Right lobe of liver (tissue), 6 donors: ENCODE data around the gene LMX1B. TPM values are rescaled to one million over a fixed set of nuclear protein-coding genes. Genes with fewer than 3 reads are reported as not detected.

ENCODE experiments used
- ATAC-seq, 4 donors: fragments of 200-7000 bp; cut with Tn5 transposase; one replicate each; pipeline ENCODE4 v1.9.1; 2020; ENCODE audit warnings: mild to moderate bottlenecking in 4 of 4, moderate library complexity in 4 of 4
- DNase-seq, 3 donors: peaks; one replicate each; pipeline ENCODE4 v3.0.0-alpha.2; 2020
- H3K27ac ChIP-seq, 3 donors: fragments of 200-600 bp; one replicate each; pipeline ENCODE4 v1.8.0; 2022
- H3K27me3 ChIP-seq, 2 donors: fragments of 200-600 bp; one replicate each; pipeline ENCODE4 v1.8.0; 2022
- H3K36me3 ChIP-seq, 4 donors: fragments of 200-600 bp; sonication (generic) in 1 of 4; one replicate each; pipeline versions ENCODE4 v1.5.1 to v1.8.0; 2017 to 2022; ENCODE audit warnings: control low read depth in 1 of 4
- H3K4me1 ChIP-seq, 4 donors: fragments of 200-600 bp; sonication (generic) in 1 of 4; one replicate each; pipeline versions ENCODE4 v1.5.1 to v1.8.0; 2017 to 2022; ENCODE audit warnings: control low read depth in 1 of 4
- H3K4me3 ChIP-seq, 3 donors: fragments of 200-600 bp; one replicate each; pipeline ENCODE4 v1.8.0; 2022
- H3K9me3 ChIP-seq, 4 donors: fragments of 200-600 bp; sonication (generic) in 1 of 4; one replicate each; pipeline versions ENCODE4 v1.5.1 to v1.8.0; 2017 to 2022; ENCODE audit warnings: control low read depth in 1 of 4
- POLR2A ChIP-seq: fragments of 450-650 bp; IDR thresholded peaks from one replicate; pipeline ENCODE4 v1.6.1; 2017; ENCODE audit warnings: antibody characterized with exemption, mild to moderate bottlenecking
- WGBS: methylation state at CpG from one replicate; pipeline ENCODE4 v1.1.6; 2018; ENCODE audit warnings: low coverage, low lambda C conversion rate; ENCODE audit not compliant: insufficient coverage; ENCODE audit errors: missing lambda C conversion rate; 5-methylcytosine and 5-hydroxymethylcytosine counted together
- intact Hi-C, 2 donors: fragments of 100-400 bp; cut with DNase I; formaldehyde crosslinking; loops; one replicate each; pipeline versions ENCODE4 v1.11.2 to v1.14.1; 2022
- total RNA-seq, 6 experiments: library from RNA; depleted of rRNA in 2 of 6; stranded (reverse); fragments of >200 nt in 2 of 6; fragmentation: NEBNext Ultra II Directional in 3 of 6; extraction: Animal tissue kit (Norgen Biotek cat#: 25700) in 3 of 6; gene quantifications; one replicate each; pipeline versions ENCODE4 v1.1.0 to v1.2.4, GENCODE V29; 2016 to 2023
- TF ChIP-seq, protein P1 (sequence below), 4 donors: fragments of 200-600 bp in 3 of 4; fragments of 450-650 bp in 1 of 4; IDR thresholded peaks; one replicate each; pipeline versions ENCODE4 v1.5.1 to v1.8.0; 2016 to 2022; ENCODE audit warnings: antibody characterized with exemption in 4 of 4, mild to moderate bottlenecking in 2 of 4
- donor health status: DM: no; HTN: yes; CAD: no.
- donor health status: DM: no; HTN: no; CAD: no.
- donor health status: DM: no; HTN: no; CAD: no.
- donor health status: DM: no; HTN: yes; CAD: no.
- donor health status: DM: no; HTN: yes; CAD: no.

LMX1B gene
- total RNA-seq, 6 experiments from 2014 or later: not detected

DNA sequence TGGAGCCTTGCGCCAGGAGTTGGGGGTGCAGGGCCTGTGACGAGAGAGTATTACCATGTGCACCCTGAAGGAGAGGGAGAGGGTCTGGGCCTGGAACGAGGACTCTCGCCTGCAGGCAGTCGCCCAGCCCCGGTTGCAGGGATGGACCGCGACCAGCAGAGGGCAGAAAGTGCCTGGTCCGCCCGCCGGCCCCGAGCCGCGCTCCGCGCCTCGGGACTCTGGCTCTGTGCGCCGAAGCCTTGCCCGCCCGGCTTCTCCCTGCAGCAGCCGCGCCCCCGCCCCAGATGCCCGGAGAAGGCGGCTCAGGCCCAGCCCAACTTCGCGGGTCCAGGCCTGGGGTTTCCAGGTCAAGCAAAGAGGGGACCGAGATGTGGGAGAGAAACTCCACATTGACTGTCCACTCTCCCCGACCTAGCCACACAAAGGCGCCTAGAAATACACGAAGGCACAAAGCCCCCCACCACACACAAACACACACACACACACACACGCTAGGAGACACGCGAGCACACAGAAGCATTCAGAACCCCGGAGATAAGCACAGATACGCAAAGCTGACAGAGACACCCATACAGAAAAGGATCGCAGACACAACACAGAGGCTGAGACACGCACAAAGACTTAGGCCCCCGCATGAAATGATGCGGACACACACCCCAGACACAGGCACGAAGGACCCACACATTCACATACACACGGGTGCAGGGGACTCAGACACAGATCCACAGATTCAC, 2.0 kb upstream of the LMX1B start:
- H3K36me3 ChIP-seq: no peaks in the 10 kb centered on the region
- 1% methylated on average over 11 of the region's 43 CpGs for WGBS
- TF ChIP-seq, protein P1, sequence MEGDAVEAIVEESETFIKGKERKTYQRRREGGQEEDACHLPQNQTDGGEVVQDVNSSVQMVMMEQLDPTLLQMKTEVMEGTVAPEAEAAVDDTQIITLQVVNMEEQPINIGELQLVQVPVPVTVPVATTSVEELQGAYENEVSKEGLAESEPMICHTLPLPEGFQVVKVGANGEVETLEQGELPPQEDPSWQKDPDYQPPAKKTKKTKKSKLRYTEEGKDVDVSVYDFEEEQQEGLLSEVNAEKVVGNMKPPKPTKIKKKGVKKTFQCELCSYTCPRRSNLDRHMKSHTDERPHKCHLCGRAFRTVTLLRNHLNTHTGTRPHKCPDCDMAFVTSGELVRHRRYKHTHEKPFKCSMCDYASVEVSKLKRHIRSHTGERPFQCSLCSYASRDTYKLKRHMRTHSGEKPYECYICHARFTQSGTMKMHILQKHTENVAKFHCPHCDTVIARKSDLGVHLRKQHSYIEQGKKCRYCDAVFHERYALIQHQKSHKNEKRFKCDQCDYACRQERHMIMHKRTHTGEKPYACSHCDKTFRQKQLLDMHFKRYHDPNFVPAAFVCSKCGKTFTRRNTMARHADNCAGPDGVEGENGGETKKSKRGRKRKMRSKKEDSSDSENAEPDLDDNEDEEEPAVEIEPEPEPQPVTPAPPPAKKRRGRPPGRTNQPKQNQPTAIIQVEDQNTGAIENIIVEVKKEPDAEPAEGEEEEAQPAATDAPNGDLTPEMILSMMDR (IDR thresholded peaks at IDR 0.05): peak; percentile 70 to 91 (median 86)
- no peak for TF ChIP-seq POLR2A
- peaks cover 0 to 52% of the 10 kb centered on the region in 2 donors for H3K27me3 ChIP-seq
- peak; percentile 73 to 81 (median 78) for DNase-seq
- peak; percentile 88 to 93 (median 92) for ATAC-seq
- no peak overlapping the region for H3K4me3 ChIP-seq
- peaks cover 0 to 18% (median 3%) of the 10 kb centered on the region in 4 donors for H3K4me1 ChIP-seq
- H3K9me3 ChIP-seq: no peaks in the 10 kb centered on the region
- intact Hi-C loops: loop anchor here in 1 of 2 donors (5.0 kb wide), 1 partner anchor 81 kb away; no protein-coding TSS in a partner anchor
- H3K27ac ChIP-seq: no peak overlapping the region

DNA sequence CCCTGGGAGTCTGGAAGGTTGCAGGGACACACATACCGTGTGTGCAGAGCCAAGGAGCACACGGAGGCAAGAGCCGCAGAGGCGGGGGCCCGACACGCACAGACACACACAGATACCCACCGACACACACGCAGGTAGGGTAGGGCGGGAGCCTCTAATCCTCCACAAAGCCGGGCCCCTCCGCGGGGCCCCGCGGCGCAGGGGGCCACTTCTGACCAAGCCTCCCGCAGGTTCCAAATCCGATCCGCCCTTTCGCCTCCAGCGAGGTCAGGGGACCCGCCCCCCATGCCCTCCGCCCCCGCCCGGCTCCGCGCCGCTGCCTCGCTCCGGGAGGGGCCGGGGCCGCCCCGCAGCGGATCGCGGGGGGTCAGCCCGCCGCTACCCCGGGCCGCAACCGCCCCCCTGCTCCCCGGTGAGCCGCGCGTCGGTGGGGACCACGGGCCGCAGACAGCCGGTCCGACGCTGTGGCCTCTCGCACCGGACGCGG, 1.4 kb upstream of the LMX1B start:
- ATAC-seq (no peak), DNase-seq (peak in 1 of 3 donors; percentile 43)
- no peak overlapping the region for H3K27ac ChIP-seq
- WGBS: 0% methylated on average over 3 of the region's 54 CpGs
- H3K4me1 ChIP-seq: peaks cover 0 to 18% (median 3%) of the 10 kb centered on the region in 4 donors
- H3K4me3 ChIP-seq: no peak overlapping the region
- peaks cover 0 to 52% of the 10 kb centered on the region in 2 donors for H3K27me3 ChIP-seq
- intact Hi-C loops: loop anchor here in 1 of 2 donors (5.0 kb wide), 1 partner anchor 80 kb away; no protein-coding TSS in a partner anchor
- H3K36me3 ChIP-seq: no peaks in the 10 kb centered on the region
- TF ChIP-seq, protein P1 (IDR thresholded peaks at IDR 0.05): no peak
- no peak for TF ChIP-seq POLR2A
- H3K9me3 ChIP-seq: no peaks in the 10 kb centered on the region

DNA sequence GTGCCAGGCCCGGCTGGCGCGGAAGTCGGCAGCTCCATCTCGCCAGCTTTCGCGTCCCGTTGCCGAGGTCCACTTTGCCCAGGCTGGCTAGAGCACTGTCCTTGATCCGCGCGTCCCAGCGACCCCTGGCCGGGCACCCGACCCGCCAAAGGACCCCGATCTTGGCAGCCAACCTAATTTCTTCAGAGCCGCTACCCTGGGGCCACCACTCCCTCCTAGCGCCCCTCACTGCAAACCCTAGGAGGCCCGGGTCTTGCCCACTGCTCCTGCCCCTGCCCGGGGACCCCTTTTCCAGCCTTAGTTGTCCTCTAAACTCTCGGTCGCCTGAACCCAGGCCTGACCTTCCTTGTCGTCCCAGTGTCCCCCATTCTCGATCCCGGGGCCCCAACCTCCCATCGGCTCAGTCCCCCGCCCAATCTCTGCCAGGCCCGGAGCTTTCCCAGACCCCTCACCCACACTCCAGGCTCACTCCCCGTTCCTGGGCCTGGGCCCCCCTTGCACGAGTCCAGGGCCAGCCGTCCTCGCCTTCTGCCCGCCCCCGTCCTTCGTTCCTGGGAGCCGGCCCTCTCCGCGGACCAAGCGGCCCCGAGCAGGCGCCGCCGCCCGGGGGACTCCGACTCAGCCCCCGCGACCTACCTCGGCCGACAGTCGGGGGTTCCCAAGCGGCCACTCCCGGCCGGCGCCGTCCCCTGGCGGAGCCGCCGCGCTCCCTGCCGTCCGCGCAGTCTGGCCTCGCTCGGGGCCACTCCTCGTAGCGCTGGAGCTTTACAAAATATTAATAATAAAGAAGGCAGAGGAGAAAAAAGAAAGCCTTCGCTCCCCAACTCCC, 701 bp upstream of the LMX1B start:
- DNase-seq (peak in 1 of 3 donors; percentile 52), ATAC-seq (no peak)
- Histone ChIP-seq H3K27ac (no peak overlapping the region), H3K9me3 (no peaks in the 10 kb centered on the region), H3K36me3 (no peaks in the 10 kb centered on the region), H3K4me1 (peaks cover 0 to 18% (median 3%) of the 10 kb centered on the region in 4 donors), H3K27me3 (peaks cover 0 to 52% of the 10 kb centered on the region in 2 donors), H3K4me3 (no peak overlapping the region)
- TF ChIP-seq, protein P1 (IDR thresholded peaks at IDR 0.05): no peak
- no peak for TF ChIP-seq POLR2A
- intact Hi-C loops: loop anchor here in 1 of 2 donors (5.0 kb wide), 1 partner anchor 79 kb away; no protein-coding TSS in a partner anchor
- WGBS: 2% methylated on average over 22 of the region's 68 CpGs

DNA sequence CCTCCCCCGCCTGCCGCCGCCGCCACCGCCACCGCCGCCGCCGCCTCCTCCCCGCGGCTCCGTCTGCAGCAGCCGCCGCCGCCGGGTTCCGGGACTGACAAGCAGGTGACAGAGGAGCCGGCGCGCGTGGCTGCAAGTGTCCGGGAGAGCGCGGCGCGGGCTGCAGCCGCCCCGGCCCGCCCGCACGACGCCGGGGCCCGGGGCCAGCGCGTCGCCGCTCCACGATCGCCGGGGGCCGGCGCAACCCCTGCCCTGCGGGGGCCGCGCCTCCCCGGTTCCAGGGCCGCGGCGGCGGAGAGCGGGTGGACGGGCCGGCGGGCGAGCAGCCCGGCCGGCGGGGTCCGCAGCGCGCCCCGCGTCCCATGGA, 343 bp downstream of the LMX1B start:
- no peaks in the 10 kb centered on the region for H3K36me3 ChIP-seq
- peaks cover 0 to 18% (median 3%) of the 10 kb centered on the region in 4 donors for H3K4me1 ChIP-seq
- H3K9me3 ChIP-seq: no peaks in the 10 kb centered on the region
- H3K27me3 ChIP-seq: peaks cover 0 to 55% of the 10 kb centered on the region in 2 donors
- no peak overlapping the region for H3K4me3 ChIP-seq
- DNase-seq: no peak
- ATAC-seq: no peak
- TF ChIP-seq, protein P1 (IDR thresholded peaks at IDR 0.05): no peak
- no peak for TF ChIP-seq POLR2A
- WGBS: no CpG with 5 or more reads among the region's 64 CpGs
- intact Hi-C loops: loop anchor here in 1 of 2 donors (5.0 kb wide), 1 partner anchor 78 kb away; no protein-coding TSS in a partner anchor
- no peak overlapping the region for H3K27ac ChIP-seq
